ENCODE measurements around the gene MAGEB2. TPM values are rescaled to one million over a fixed set of nuclear protein-coding genes. Genes with fewer than 3 reads are reported as not detected.

MAGEB2 gene
- total RNA-seq, 4 donors from 2014 or later: not detected

DNA sequence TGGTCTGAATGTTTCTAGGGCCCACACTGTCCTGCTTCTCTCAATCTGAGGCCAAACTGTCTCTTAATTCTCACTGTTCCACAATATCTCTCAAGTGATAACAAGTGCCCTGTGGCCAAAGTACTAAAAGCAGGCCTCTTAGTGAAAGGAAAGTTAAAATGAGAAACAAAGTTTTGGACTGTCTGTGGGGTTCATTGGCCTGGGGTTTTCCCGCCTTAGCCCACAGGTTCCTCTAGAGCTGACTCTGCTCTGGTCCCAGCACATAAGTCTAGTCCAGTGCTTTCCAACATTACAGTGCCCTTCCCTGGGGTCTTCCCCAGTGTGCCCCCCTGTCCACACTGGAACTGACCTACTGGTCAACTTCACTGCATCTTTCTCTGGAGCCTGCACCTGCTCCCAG, 37.9 kb downstream of the MAGEB2 start:
- DNase-seq (ENCODE audit: low spot score in 2 of 2): no peak
- TF ChIP-seq EP300 (IDR thresholded peaks at IDR 0.05): no peak
- no peak for TF ChIP-seq POLR2A (IDR thresholded peaks at IDR 0.05)
- TF ChIP-seq, protein P1, sequence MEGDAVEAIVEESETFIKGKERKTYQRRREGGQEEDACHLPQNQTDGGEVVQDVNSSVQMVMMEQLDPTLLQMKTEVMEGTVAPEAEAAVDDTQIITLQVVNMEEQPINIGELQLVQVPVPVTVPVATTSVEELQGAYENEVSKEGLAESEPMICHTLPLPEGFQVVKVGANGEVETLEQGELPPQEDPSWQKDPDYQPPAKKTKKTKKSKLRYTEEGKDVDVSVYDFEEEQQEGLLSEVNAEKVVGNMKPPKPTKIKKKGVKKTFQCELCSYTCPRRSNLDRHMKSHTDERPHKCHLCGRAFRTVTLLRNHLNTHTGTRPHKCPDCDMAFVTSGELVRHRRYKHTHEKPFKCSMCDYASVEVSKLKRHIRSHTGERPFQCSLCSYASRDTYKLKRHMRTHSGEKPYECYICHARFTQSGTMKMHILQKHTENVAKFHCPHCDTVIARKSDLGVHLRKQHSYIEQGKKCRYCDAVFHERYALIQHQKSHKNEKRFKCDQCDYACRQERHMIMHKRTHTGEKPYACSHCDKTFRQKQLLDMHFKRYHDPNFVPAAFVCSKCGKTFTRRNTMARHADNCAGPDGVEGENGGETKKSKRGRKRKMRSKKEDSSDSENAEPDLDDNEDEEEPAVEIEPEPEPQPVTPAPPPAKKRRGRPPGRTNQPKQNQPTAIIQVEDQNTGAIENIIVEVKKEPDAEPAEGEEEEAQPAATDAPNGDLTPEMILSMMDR (IDR thresholded peaks at IDR 0.05): no peak
- no peak overlapping the region for H3K27ac ChIP-seq
- H3K27me3 ChIP-seq: no peaks in the 10 kb centered on the region
- H3K4me1 ChIP-seq: no peaks in the 10 kb centered on the region
- H3K9me3 ChIP-seq: no peaks in the 10 kb centered on the region
- WGBS, 2 donors: 75 to 100% methylated on average over 1 of the region's 1 CpG
- H3K36me3 ChIP-seq: no peaks in the 10 kb centered on the region
- no peak overlapping the region for H3K4me3 ChIP-seq

DNA sequence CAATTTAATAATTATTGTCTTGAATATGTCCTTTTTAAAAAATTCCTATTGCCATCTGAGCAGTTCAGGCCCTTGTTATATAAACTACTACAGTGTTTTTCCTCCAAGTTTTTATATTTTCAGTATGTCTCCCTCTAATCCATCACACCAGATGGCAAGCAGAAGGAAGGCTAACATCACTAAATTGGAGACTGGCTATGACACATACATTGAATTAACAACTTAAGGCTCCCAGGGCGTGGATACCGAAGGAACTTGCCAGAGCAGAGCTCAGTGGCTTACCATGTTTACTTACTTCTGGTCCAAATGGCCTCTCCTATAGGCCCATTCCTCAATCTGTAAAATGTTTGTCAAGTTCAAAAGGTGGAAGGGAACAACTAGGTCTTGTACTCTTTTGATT, 44.6 kb downstream of the MAGEB2 start:
- no peak for DNase-seq (ENCODE audit: low spot score in 2 of 2)
- no peaks in the 10 kb centered on the region for H3K9me3 ChIP-seq

DNA sequence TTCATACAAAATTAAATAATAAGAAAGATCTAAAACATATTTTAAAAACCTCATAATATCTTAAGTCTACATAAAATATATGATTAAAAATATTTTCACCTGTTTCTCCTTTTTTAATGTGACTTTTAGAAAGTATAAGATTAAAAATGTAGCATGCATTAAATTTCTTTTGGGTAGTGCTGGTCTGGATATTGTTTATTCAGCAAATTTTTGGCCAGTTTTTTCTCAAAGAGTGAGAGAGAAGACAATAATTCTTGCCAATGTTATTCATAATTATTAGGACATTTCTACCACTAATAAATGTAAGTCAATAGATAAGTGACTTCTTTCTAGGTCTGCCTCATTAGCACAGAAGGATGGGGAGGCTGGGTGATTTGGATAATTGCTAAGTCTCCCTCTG, 45.6 kb downstream of the MAGEB2 start:
- no peak for TF ChIP-seq POLR2A (IDR thresholded peaks at IDR 0.05)
- no peak for TF ChIP-seq EP300 (IDR thresholded peaks at IDR 0.05)
- TF ChIP-seq, protein P1 (IDR thresholded peaks at IDR 0.05): no peak
- no peak for DNase-seq (ENCODE audit: low spot score in 2 of 2)
- H3K9me3 ChIP-seq: no peaks in the 10 kb centered on the region
- no peak overlapping the region for H3K4me3 ChIP-seq
- no peaks in the 10 kb centered on the region for H3K4me1 ChIP-seq
- H3K27me3 ChIP-seq: no peaks in the 10 kb centered on the region
- H3K27ac ChIP-seq: no peak overlapping the region
- H3K36me3 ChIP-seq: no peaks in the 10 kb centered on the region

More for the DNA sequence above, 44.6 kb downstream of the MAGEB2 start:
- 79 to 91% methylated on average over 2 of the region's 2 CpGs for WGBS, 2 donors
- TF ChIP-seq POLR2A (IDR thresholded peaks at IDR 0.05) (no peak), EP300 (IDR thresholded peaks at IDR 0.05) (no peak)
- TF ChIP-seq, protein P1 (IDR thresholded peaks at IDR 0.05): no peak
- H3K27me3 ChIP-seq: no peaks in the 10 kb centered on the region
- H3K4me3 ChIP-seq: no peak overlapping the region
- no peaks in the 10 kb centered on the region for H3K36me3 ChIP-seq
- H3K27ac ChIP-seq: no peak overlapping the region
- H3K4me1 ChIP-seq: no peaks in the 10 kb centered on the region

DNA sequence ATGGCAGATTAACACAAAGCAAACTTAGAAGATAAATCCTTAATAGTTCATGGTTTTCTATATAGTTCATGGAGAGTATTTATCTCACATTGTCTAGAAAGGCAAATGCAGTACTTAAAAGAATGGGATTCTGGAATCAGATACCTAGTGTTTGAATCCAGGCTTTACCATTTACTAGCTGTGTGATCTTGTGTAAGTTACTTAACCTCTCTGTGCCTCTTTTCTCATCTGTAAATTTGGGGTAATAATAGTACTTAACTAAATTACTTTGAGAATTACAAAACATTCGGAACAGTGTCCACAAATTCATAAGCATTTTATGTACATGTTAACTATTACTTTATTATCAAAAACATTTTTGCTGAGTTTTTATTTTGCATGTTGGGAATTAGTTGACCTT, 47.4 kb downstream of the MAGEB2 start:
- 83 to 88% methylated on average over 1 of the region's 1 CpG for WGBS, 2 donors
- no peak for DNase-seq (ENCODE audit: low spot score in 2 of 2)
- H3K27me3 ChIP-seq: peaks cover 0 to 9% of the 10 kb centered on the region in 2 donors
- no peak overlapping the region for H3K27ac ChIP-seq
- H3K36me3 ChIP-seq: no peaks in the 10 kb centered on the region
- H3K4me3 ChIP-seq: no peak overlapping the region
- TF ChIP-seq EP300 (IDR thresholded peaks at IDR 0.05) (no peak), POLR2A (IDR thresholded peaks at IDR 0.05) (no peak)
- TF ChIP-seq, protein P1 (IDR thresholded peaks at IDR 0.05): no peak
- H3K4me1 ChIP-seq: no peaks in the 10 kb centered on the region
- H3K9me3 ChIP-seq: no peaks in the 10 kb centered on the region

Other genes starting within 250 kb of the MAGEB2 start
- gene MAGEB3, start 15.1 kb downstream of the MAGEB2 start, total RNA-seq: not detected
- gene MAGEB4, start 26.4 kb downstream of the MAGEB2 start, total RNA-seq: not detected
- gene MAGEB1, start 31.6 kb downstream of the MAGEB2 start, total RNA-seq: not detected
- gene NR0B1, start 93.8 kb downstream of the MAGEB2 start, total RNA-seq: 1 to 10 TPM in 2 of 4 donors, under 1 TPM in 1, not detected in 1; 0.22 to 3.3 (median 1.0) TPM